ENCODE measurements around the gene SUSD1.

- TF ChIP-seq EZH2phosphoT487 (IDR thresholded peaks at IDR 0.05; ENCODE audit: borderline replicate concordance, low read depth, low read length) (no peak), CTCF (conservative IDR thresholded peaks at IDR 0.05; ENCODE audit: low read length) (no peak)
Observed at GRCh38 chr9:112061152-112061740, 113.9 kb downstream of the SUSD1 start.
